ENCODE results near the gene KIF1B. TPM values are rescaled to one million over a fixed set of nuclear protein-coding genes. Genes with fewer than 3 reads are reported as not detected.
A peak's percentile ranks its signal among the peaks of the same experiment; 100 is the strongest.

KIF1B gene
- total RNA-seq, 1 donor from 2014 or later, result 78.4 TPM

DNA sequence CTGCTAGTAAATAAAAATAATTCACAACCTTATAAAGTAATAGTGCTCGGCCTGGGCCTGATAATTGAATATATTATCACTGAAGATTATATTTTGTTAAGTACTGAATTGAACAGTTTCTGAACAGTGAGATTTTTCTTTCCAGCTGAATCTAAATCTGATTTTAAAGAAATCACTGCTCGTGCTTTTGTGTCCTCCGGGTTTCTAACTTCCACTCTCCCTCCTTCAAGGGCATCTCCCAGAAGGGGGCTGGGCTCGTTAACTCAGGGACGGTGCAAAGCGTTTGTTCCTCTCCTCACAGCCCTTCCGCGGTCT lies 823 bp upstream of the KIF1B start:
- H3K4me1 ChIP-seq, result peaks cover 48% of the 10 kb centered on the region
- DNase-seq, result no peak
- H3K36me3 ChIP-seq, result no peaks in the 10 kb centered on the region
- intact Hi-C loops (cut with micrococcal nuclease), result no loop called here
- no peaks in the 10 kb centered on the region for H3K9me3 ChIP-seq (replicated peaks)
- H3K4me3 ChIP-seq, result peak overlapping the region; percentile 98
- TF ChIP-seq, protein P1, sequence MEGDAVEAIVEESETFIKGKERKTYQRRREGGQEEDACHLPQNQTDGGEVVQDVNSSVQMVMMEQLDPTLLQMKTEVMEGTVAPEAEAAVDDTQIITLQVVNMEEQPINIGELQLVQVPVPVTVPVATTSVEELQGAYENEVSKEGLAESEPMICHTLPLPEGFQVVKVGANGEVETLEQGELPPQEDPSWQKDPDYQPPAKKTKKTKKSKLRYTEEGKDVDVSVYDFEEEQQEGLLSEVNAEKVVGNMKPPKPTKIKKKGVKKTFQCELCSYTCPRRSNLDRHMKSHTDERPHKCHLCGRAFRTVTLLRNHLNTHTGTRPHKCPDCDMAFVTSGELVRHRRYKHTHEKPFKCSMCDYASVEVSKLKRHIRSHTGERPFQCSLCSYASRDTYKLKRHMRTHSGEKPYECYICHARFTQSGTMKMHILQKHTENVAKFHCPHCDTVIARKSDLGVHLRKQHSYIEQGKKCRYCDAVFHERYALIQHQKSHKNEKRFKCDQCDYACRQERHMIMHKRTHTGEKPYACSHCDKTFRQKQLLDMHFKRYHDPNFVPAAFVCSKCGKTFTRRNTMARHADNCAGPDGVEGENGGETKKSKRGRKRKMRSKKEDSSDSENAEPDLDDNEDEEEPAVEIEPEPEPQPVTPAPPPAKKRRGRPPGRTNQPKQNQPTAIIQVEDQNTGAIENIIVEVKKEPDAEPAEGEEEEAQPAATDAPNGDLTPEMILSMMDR (IDR thresholded peaks at IDR 0.05; ENCODE audit: borderline replicate concordance), result no peak
- H3K27ac ChIP-seq (replicated peaks), result peak overlapping the region; percentile 100
- H3K27me3 ChIP-seq (ENCODE audit: low read depth), result no peaks in the 10 kb centered on the region

DNA sequence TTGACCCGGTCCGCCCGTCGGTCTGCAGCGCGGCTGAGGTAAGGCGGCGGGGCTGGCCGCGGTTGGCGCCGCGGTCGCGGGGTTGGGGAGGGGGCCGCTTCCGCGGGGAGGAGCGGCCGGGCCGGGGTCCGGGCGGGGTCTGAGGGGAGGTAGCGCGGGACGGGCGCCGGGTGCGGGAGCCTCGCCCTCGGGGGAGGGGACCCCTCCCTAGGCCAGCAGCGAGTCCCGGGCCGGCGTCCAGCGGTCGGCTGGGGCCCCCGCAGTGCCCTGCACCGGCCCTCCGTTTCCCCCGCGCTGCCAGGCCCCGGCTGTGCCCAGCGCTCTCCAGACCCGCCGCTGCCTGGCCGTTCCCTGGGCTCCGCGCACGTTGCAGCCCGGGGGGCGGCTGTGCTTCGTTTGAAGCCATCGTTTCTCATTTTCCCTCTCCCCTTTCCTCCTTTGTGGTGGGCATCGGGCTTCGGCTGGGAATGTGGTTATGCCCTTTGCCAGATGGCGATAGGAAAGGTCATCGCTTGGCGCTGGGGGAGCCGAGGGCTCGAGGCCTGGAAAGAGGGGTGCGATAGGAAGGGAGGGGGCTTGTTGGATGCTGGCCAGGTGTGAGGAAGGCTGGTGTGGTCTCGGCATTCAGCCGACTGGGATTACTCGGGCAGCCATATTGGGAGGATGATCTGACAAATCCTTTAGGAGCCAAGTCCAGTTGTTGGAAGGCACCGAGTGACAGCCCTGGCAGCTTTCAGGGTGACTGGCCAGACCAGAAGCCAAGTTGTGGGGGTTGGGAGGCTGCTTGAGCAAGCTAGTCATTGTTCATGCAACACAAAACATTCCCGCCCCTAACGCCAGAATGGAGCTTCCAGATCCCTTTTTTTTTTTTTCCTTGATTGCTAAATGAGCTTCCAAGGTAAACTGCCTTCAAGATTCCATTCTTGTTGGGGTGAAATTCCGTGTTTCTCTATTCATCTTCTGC lies 753 bp downstream of the KIF1B start:
- intact Hi-C loops (cut with micrococcal nuclease), result no loop called here
- H3K27ac ChIP-seq (replicated peaks), result peak overlapping the region; percentile 100
- TF ChIP-seq, protein P1 (IDR thresholded peaks at IDR 0.05; ENCODE audit: borderline replicate concordance), result no peak

DNA sequence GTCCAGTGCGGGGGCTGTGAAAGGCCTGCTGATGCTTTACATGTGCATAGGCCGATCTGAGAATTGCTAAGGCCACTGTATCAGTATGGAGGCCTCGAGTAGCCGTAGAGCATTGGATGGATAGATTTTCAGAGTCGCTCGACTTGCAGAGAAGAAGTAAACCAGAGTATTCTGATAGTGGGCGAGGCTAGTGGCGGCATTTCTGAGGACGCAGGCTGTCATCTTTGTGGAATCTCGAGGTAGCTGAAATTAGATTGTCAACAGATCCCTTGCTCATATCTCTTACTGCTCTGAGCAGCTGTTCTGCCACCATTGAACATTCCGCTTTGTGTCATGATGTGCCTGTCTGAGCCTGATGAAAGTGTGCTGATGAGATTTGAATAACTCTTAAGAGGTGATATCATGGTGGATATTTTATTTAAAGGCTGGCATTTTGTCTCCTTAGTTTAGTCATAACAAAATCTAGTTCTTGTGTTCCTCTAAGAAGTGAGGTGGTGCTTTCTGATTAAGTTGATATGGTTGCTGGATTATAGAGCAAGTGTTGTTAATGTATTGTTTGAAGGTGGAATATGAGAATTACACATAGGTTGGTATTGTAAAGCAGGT lies 1.5 kb downstream of the KIF1B start:
- H3K4me1 ChIP-seq, result peaks cover 71% of the 10 kb centered on the region
- no peaks in the 10 kb centered on the region for H3K9me3 ChIP-seq (replicated peaks)
- intact Hi-C loops (cut with micrococcal nuclease), result no loop called here
- peak overlapping the region; percentile 100 for H3K27ac ChIP-seq (replicated peaks)
- TF ChIP-seq, protein P1 (IDR thresholded peaks at IDR 0.05; ENCODE audit: borderline replicate concordance), result no peak
- no peak for DNase-seq
- no peaks in the 10 kb centered on the region for H3K27me3 ChIP-seq (ENCODE audit: low read depth)
- H3K36me3 ChIP-seq, result no peaks in the 10 kb centered on the region
- H3K4me3 ChIP-seq, result peak overlapping the region; percentile 98

More for the DNA sequence above, 753 bp downstream of the KIF1B start:
- no peaks in the 10 kb centered on the region for H3K9me3 ChIP-seq (replicated peaks)
- peak overlapping the region; percentile 98 for H3K4me3 ChIP-seq
- peak; percentile 92 for DNase-seq
- H3K4me1 ChIP-seq, result peaks cover 63% of the 10 kb centered on the region
- no peaks in the 10 kb centered on the region for H3K36me3 ChIP-seq
- H3K27me3 ChIP-seq (ENCODE audit: low read depth), result no peaks in the 10 kb centered on the region

DNA sequence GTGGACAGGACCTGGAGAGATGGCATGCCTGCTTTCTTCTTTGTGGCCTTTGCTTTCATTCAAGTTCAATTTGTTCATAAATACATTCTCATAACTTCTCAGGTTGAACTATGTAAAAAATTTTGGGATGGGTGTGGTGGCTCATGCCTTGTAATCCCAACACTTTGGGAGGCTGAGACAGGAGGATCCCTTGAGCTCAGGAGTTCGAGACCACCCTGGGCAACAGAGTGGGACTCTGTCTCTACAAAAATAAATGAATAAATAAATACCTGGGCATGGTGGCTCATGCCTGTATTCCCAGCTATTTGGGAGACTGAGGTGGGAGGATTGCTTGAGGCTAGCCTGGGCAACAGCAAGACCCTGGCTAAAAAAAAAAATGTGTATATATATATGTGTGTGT lies 2.1 kb downstream of the KIF1B start:
- Histone ChIP-seq H3K9me3 (replicated peaks) (no peaks in the 10 kb centered on the region), H3K4me1 (peaks cover 77% of the 10 kb centered on the region), H3K27ac (replicated peaks) (peak overlapping the region; percentile 100), H3K27me3 (ENCODE audit: low read depth) (no peaks in the 10 kb centered on the region), H3K4me3 (peak overlapping the region; percentile 98), H3K36me3 (no peaks in the 10 kb centered on the region)
- DNase-seq, result no peak
- TF ChIP-seq, protein P1 (IDR thresholded peaks at IDR 0.05; ENCODE audit: borderline replicate concordance), result no peak
- intact Hi-C loops (cut with micrococcal nuclease), result no loop called here

DNA sequence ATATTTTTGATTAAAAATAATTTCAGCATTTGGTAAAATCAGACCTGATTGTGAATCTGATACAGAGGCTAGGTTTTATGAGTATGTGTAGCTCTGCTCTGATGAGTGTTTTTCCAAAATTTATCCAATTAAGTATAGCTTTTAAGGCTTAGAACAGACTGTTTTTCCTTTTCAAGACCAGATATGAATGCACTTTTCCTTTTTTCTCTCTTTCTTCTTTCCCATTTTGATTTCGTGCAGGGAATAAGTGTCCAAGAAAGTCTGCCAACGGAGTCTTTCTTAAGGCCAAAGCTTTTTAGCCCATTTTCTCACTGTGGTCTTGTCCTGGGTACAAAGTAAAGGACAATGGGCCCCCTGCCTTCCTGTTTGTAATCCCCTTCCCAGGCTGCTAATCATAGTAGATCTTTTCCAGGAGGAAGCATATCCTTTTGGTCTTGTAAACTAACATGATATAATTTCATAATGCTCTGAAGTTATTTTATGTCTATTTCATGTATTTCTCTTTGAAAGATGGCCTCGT lies 2.9 kb downstream of the KIF1B start:
- Histone ChIP-seq H3K27me3 (ENCODE audit: low read depth) (no peaks in the 10 kb centered on the region), H3K4me3 (peak overlapping the region; percentile 22), H3K27ac (replicated peaks) (peak overlapping the region; percentile 100), H3K36me3 (no peaks in the 10 kb centered on the region), H3K9me3 (replicated peaks) (no peaks in the 10 kb centered on the region), H3K4me1 (peaks cover 85% of the 10 kb centered on the region)
- TF ChIP-seq, protein P1 (IDR thresholded peaks at IDR 0.05; ENCODE audit: borderline replicate concordance), result no peak
- DNase-seq, result no peak
- intact Hi-C loops (cut with micrococcal nuclease), result no loop called here
